GM23338 (cell line): ENCODE results near the gene LLPH. TPM values are rescaled to one million over a fixed set of nuclear protein-coding genes. Genes with fewer than 3 reads are reported as not detected.
A peak's percentile ranks its signal among the peaks of the same experiment; 100 is the strongest.

Experiments used
- ATAC-seq: fragments of 200-7000 bp; cut with Tn5 transposase; 3 replicates; pipeline ENCODE4 v1.9.1; 2020
- DNase-seq: peaks from one replicate; pipeline ENCODE4 v3.0.0-alpha.2; 2015; ENCODE audit warnings: low spot score
- H2AFZ ChIP-seq: fragments of 200-600 bp; sonication (generic); 2 replicates; pipeline ENCODE4 v1.8.0; 2016; ENCODE audit warnings: antibody characterized with exemption, mild to moderate bottlenecking, moderate library complexity
- H3F3A ChIP-seq: fragments of 200-600 bp; sonication (generic); replicated peaks from 2 replicates; pipeline ENCODE4 v1.8.0; 2017; ENCODE audit warnings: antibody characterized with exemption, mixed run types, low read depth
- H3K27ac ChIP-seq: fragments of 200-600 bp; sonication (generic); 2 replicates; pipeline ENCODE4 v1.6.1; 2016; ENCODE audit warnings: low read depth
- H3K27me3 ChIP-seq: fragments of 200-600 bp; sonication (generic); 2 replicates; pipeline ENCODE4 v1.8.0; 2016; ENCODE audit warnings: mild to moderate bottlenecking, mixed run types, moderate library complexity; ENCODE audit not compliant: insufficient read depth
- H3K36me3 ChIP-seq: fragments of 200-600 bp; sonication (generic); 2 replicates; pipeline ENCODE4 v1.8.0; 2016; ENCODE audit warnings: mild to moderate bottlenecking; ENCODE audit not compliant: insufficient read depth
- H3K4me1 ChIP-seq: fragments of 200-600 bp; sonication (generic); 2 replicates; pipeline ENCODE4 v1.8.0; 2016; ENCODE audit warnings: mild to moderate bottlenecking, moderate library complexity; ENCODE audit not compliant: insufficient read depth
- H3K4me2 ChIP-seq: fragments of 200-600 bp; sonication (generic); 2 replicates; pipeline ENCODE4 v1.7.1; 2017; ENCODE audit warnings: mixed run types
- H3K4me3 ChIP-seq: fragments of 200-600 bp; sonication (generic); 2 replicates; pipeline ENCODE4 v1.6.1; 2016; ENCODE audit warnings: mixed run types
- H3K79me2 ChIP-seq: fragments of 200-600 bp; sonication (generic); replicated peaks from 2 replicates; pipeline ENCODE4 v1.8.0; 2017; ENCODE audit warnings: mild to moderate bottlenecking; ENCODE audit not compliant: insufficient read depth
- H3K9me2 ChIP-seq: fragments of 200-600 bp; sonication (generic); 2 replicates; pipeline ENCODE4 v1.8.0; 2017; ENCODE audit not compliant: insufficient read depth
- H4K20me1 ChIP-seq: fragments of 200-600 bp; sonication (generic); replicated peaks from 2 replicates; pipeline ENCODE4 v1.8.0; 2017; ENCODE audit warnings: mild to moderate bottlenecking; ENCODE audit not compliant: insufficient read depth
- H3K27ac Mint-ChIP-seq: 2 replicates; pipeline ENCODE4 v1.8.0; 2020; ENCODE audit warnings: inconsistent platforms, mild to moderate bottlenecking, moderate library complexity, mixed read lengths
- H3K27me3 Mint-ChIP-seq: 3 replicates; pipeline ENCODE4 v1.8.0; 2022; ENCODE audit warnings: low read depth, mild to moderate bottlenecking, moderate library complexity, mixed read lengths, inconsistent platforms; ENCODE audit not compliant: insufficient read depth, poor library complexity
- H3K36me3 Mint-ChIP-seq: 3 replicates; pipeline ENCODE4 v1.8.0; 2021; ENCODE audit warnings: low read depth, mild to moderate bottlenecking, inconsistent platforms, moderate library complexity, mixed read lengths
- H3K4me1 Mint-ChIP-seq: 3 replicates; pipeline ENCODE4 v1.8.0; 2020; ENCODE audit warnings: mild to moderate bottlenecking, inconsistent platforms, mixed read lengths
- H3K4me3 Mint-ChIP-seq: 3 replicates; pipeline ENCODE4 v1.8.0; 2021; ENCODE audit warnings: moderate library complexity, mild to moderate bottlenecking, inconsistent platforms, mixed read lengths
- H3K9me3 Mint-ChIP-seq: 3 replicates; pipeline ENCODE4 v1.8.0; 2020; ENCODE audit warnings: moderate library complexity, mild to moderate bottlenecking, inconsistent platforms, mixed read lengths
- CTCF ChIP-seq, 2 experiments: fragments of 200-600 bp in 1 of 2; sonication (generic) in 1 of 2; conservative IDR thresholded peaks; 2 replicates each; pipeline versions ENCODE4 v1.5.1 to v1.6.1; 2016 to 2017; ENCODE audit warnings: antibody characterized with exemption in 2 of 2, low read depth in 2 of 2, mild to moderate bottlenecking in 2 of 2, moderate library complexity in 1 of 2
- EZH2 ChIP-seq: fragments of 200-600 bp; sonication (generic); IDR thresholded peaks from one replicate; pipeline ENCODE4 v1.8.0; 2017; ENCODE audit warnings: antibody characterized with exemption, mild to moderate bottlenecking, low read depth; ENCODE audit not compliant: unreplicated experiment
- EZH2phosphoT487 ChIP-seq: fragments of 200-600 bp; sonication (generic); IDR thresholded peaks from one replicate; pipeline ENCODE4 v1.8.1; 2018; ENCODE audit warnings: antibody characterized with exemption; ENCODE audit not compliant: unreplicated experiment
- JUNB ChIP-seq: IDR thresholded peaks from one replicate; pipeline ENCODE4 v1.6.1; 2016; ENCODE audit warnings: antibody characterized with exemption; ENCODE audit not compliant: unreplicated experiment
- ZNF114 ChIP-seq: fragments of 250-450 bp; sonication (Bioruptor Pico); IDR thresholded peaks from 2 replicates; pipeline ENCODE4 v1.5.0; 2020; ENCODE audit warnings: mild to moderate bottlenecking, moderate library complexity
- ZNF331 ChIP-seq: fragments of 250-450 bp; sonication (Bioruptor Pico); IDR thresholded peaks from 2 replicates; pipeline ENCODE4 v1.5.0; 2020; ENCODE audit warnings: low read depth, mild to moderate bottlenecking, moderate library complexity
- polyA plus RNA-seq: library from polyadenylated mRNA; unstranded; fragments of >200 nt; fragmentation: Nextera tagmentation; extraction: Ambion mirVana; gene quantifications from 2 replicates; pipeline ENCODE4 v1.2.1, GENCODE V29; 2016
- total RNA-seq: library from RNA; depleted of rRNA; stranded (reverse); fragments of >200 nt; shearing (Covaris generic); gene quantifications from 2 replicates; pipeline ENCODE4 v1.2.3, GENCODE V29; 2014
- TF ChIP-seq, protein P1 (sequence below): IDR thresholded peaks from 2 replicates; pipeline ENCODE4 v1.6.1; 2016; ENCODE audit warnings: antibody characterized with exemption

LLPH gene
- total and polyA plus RNA-seq, 2 experiments from 2014 or later: 10.7 to 56.6 TPM

GRCh38 chr12:66103016-66103913 is 27.3 kb downstream of the LLPH start:
- H3K9me2 ChIP-seq: peaks cover 15% of the 10 kb centered on the region
- ATAC-seq: peak; percentile 54
- H3K4me3 ChIP-seq: no peak overlapping the region
- H3K27ac Mint-ChIP-seq: no peak overlapping the region
- peaks cover 8% of the 10 kb centered on the region; the same call in 1 of the 2 replicates for H3K36me3 ChIP-seq
- H3K36me3 Mint-ChIP-seq: peaks cover 11% of the 10 kb centered on the region; the same call in 2 of the 3 replicates
- H3K27me3 Mint-ChIP-seq: no peaks in the 10 kb centered on the region
- H2AFZ ChIP-seq: no peak overlapping the region
- no peaks in the 10 kb centered on the region for H3F3A ChIP-seq
- no peaks in the 10 kb centered on the region for H3K27me3 ChIP-seq
- H3K79me2 ChIP-seq: no peaks in the 10 kb centered on the region
- H4K20me1 ChIP-seq: no peaks in the 10 kb centered on the region
- H3K4me1 ChIP-seq: peaks cover 7% of the 10 kb centered on the region
- no peak overlapping the region for H3K27ac ChIP-seq
- H3K4me3 Mint-ChIP-seq: no peak overlapping the region
- H3K9me3 Mint-ChIP-seq: peaks cover 26% of the 10 kb centered on the region
- no peak overlapping the region for H3K4me2 ChIP-seq
- TF ChIP-seq ZNF114 (CRISPR knock-in tag): no peak
- peak; percentile 68 to 69 for TF ChIP-seq CTCF (conservative IDR thresholded peaks at IDR 0.05; ENCODE audit: low read depth in 2 of 2)
- peak; percentile 65 for DNase-seq
- peaks cover 13% of the 10 kb centered on the region for H3K4me1 Mint-ChIP-seq

- Mint-ChIP-seq H3K9me3 (no peaks in the 10 kb centered on the region), H3K27me3 (peaks cover 2% of the 10 kb centered on the region), H3K4me1 (peaks cover 7% of the 10 kb centered on the region), H3K4me3 (no peak overlapping the region), H3K27ac (no peak overlapping the region), H3K36me3 (no peaks in the 10 kb centered on the region)
- no peaks in the 10 kb centered on the region for H3F3A ChIP-seq
- H3K9me2 ChIP-seq: no peaks in the 10 kb centered on the region
- DNase-seq (no peak), ATAC-seq (no peak)
- no peak overlapping the region for H3K4me3 ChIP-seq
- no peaks in the 10 kb centered on the region for H3K27me3 ChIP-seq
- no peaks in the 10 kb centered on the region for H3K79me2 ChIP-seq
- H3K36me3 ChIP-seq: no peaks in the 10 kb centered on the region
- no peaks in the 10 kb centered on the region for H4K20me1 ChIP-seq
- H3K27ac ChIP-seq: no peak overlapping the region
- H3K4me1 ChIP-seq: 0 out of 2 replicates have a peak, but pooled peaks cover 3% of the 10 kb centered on the region
- no peak overlapping the region for H3K4me2 ChIP-seq
- H2AFZ ChIP-seq: no peak overlapping the region
- TF ChIP-seq, protein P1, sequence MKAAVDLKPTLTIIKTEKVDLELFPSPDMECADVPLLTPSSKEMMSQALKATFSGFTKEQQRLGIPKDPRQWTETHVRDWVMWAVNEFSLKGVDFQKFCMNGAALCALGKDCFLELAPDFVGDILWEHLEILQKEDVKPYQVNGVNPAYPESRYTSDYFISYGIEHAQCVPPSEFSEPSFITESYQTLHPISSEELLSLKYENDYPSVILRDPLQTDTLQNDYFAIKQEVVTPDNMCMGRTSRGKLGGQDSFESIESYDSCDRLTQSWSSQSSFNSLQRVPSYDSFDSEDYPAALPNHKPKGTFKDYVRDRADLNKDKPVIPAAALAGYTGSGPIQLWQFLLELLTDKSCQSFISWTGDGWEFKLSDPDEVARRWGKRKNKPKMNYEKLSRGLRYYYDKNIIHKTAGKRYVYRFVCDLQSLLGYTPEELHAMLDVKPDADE: no peak
- TF ChIP-seq CTCF (conservative IDR thresholded peaks at IDR 0.05; ENCODE audit: low read depth in 2 of 2) (no peak), EZH2phosphoT487 (no peak), ZNF331 (CRISPR knock-in tag) (no peak), JUNB (no peak), EZH2 (no peak)
Measured at GRCh38 chr12:66092559-66093269, 37.8 kb downstream of the LLPH start.
